MCF 10A (cell line): ENCODE measurements around the gene ARHGAP22. TPM values are rescaled to one million over a fixed set of nuclear protein-coding genes. Genes with fewer than 3 reads are reported as not detected.

Experiments
- BruUV-seq: library from RNA; stranded (reverse); fragments of 400-500 nt; replicated peaks from 2 replicates; lab custom pipeline; 2021; lab: Mats Ljungman, UMichigan
- CTCF ChIA-PET: fragments of 300-600 bp; sonication (Branson Sonifier 250); formaldehyde crosslinking; extraction: SDS; loops from one replicate; lab custom pipeline; 2021; ENCODE audit warnings: antibody characterized with exemption, inconsistent platforms; lab: Yijun Ruan, JAX
- POLR2A ChIA-PET: fragments of 300-600, 350-650 bp; sonication (Branson Sonifier 250); formaldehyde crosslinking; extraction: SDS; loops from one replicate; lab custom pipeline; 2020; ENCODE audit warnings: antibody characterized with exemption, inconsistent platforms; lab: Yijun Ruan, JAX
- DNase-seq: peaks from one replicate; pipeline ENCODE4 v3.0.0-alpha.2; 2018; ENCODE audit not compliant: unreplicated experiment
- H3K27ac Mint-ChIP-seq: one replicate; pipeline ENCODE4 v1.8.0; 2022; ENCODE audit warnings: mild to moderate bottlenecking, low read depth, mixed read lengths; ENCODE audit not compliant: unreplicated experiment
- H3K27me3 Mint-ChIP-seq: one replicate; pipeline ENCODE4 v1.8.0; 2022; ENCODE audit warnings: mixed read lengths; ENCODE audit not compliant: insufficient read depth, unreplicated experiment
- H3K36me3 Mint-ChIP-seq: one replicate; pipeline ENCODE4 v1.8.0; 2022; ENCODE audit warnings: mild to moderate bottlenecking, moderate library complexity, mixed read lengths; ENCODE audit not compliant: insufficient read depth, unreplicated experiment
- H3K4me1 Mint-ChIP-seq: one replicate; pipeline ENCODE4 v1.8.0; 2022; ENCODE audit warnings: mixed read lengths; ENCODE audit not compliant: insufficient read depth, unreplicated experiment
- H3K4me3 Mint-ChIP-seq: one replicate; pipeline ENCODE4 v1.8.0; 2022; ENCODE audit warnings: mild to moderate bottlenecking, moderate library complexity, mixed read lengths; ENCODE audit not compliant: unreplicated experiment
- H3K9me3 Mint-ChIP-seq: one replicate; pipeline ENCODE4 v1.8.0; 2022; ENCODE audit warnings: mixed read lengths; ENCODE audit not compliant: unreplicated experiment
- CTCF ChIP-seq: fragments of 200-600 bp; IDR thresholded peaks from one replicate; pipeline ENCODE4 v1.8.0; 2022; ENCODE audit warnings: antibody characterized with exemption, mild to moderate bottlenecking; ENCODE audit not compliant: unreplicated experiment
- intact Hi-C: fragments of 100-400 bp; cut with micrococcal nuclease; formaldehyde crosslinking; loops from 2 replicates; pipeline ENCODE4 v1.14.1; 2022
- total RNA-seq: library from RNA; stranded (reverse); gene quantifications from 2 replicates; pipeline ENCODE4 v1.2.3, GENCODE V29; 2022

The ARHGAP22 gene
- total RNA-seq, 1 experiment from 2014 or later = 6.3 TPM

- CTCF ChIA-PET = interaction anchor here (0.6 to 3.0 kb wide), 5 partner anchors 14 to 88 kb away, joined by 3 to 18 read pairs (median 4); no protein-coding TSS in a partner anchor
- intact Hi-C loops = no loop called here
- no peak overlapping the region for H3K4me3 Mint-ChIP-seq
These were observed 32.0 kb upstream of the ARHGAP22 start for GRCh38 chr10:48636901-48637300.

GRCh38 chr10:48636231-48636630 is 31.4 kb upstream of the ARHGAP22 start:
- POLR2A ChIA-PET = no interaction called here
- CTCF ChIA-PET = interaction anchor here (0.6 to 1.9 kb wide), 5 partner anchors 13 to 817 kb away, joined by 3 to 9 read pairs (median 3); no protein-coding TSS in a partner anchor
- TF ChIP-seq CTCF = no peak
- H3K4me3 Mint-ChIP-seq = no peak overlapping the region
- intact Hi-C loops = no loop called here
- H3K9me3 Mint-ChIP-seq = peaks cover 26% of the 10 kb centered on the region
- no TSS peak for BruUV-seq
- H3K36me3 Mint-ChIP-seq = no peaks in the 10 kb centered on the region
- DNase-seq = no peak
- H3K27me3 Mint-ChIP-seq = peaks cover 14% of the 10 kb centered on the region
- H3K4me1 Mint-ChIP-seq = no peaks in the 10 kb centered on the region
- H3K27ac Mint-ChIP-seq = no peak overlapping the region

More at GRCh38 chr10:48636901-48637300, 32.0 kb upstream of the ARHGAP22 start:
- TF ChIP-seq CTCF = no peak
- DNase-seq = no peak
- Mint-ChIP-seq H3K36me3 (no peaks in the 10 kb centered on the region), H3K9me3 (peaks cover 26% of the 10 kb centered on the region), H3K4me1 (no peaks in the 10 kb centered on the region), H3K27ac (no peak overlapping the region), H3K27me3 (peaks cover 14% of the 10 kb centered on the region)
- POLR2A ChIA-PET = interaction anchor here (0.7 kb wide), 1 partner anchor 113 kb away, joined by 3 read pairs; no protein-coding TSS in a partner anchor
- no TSS peak for BruUV-seq

DNA sequence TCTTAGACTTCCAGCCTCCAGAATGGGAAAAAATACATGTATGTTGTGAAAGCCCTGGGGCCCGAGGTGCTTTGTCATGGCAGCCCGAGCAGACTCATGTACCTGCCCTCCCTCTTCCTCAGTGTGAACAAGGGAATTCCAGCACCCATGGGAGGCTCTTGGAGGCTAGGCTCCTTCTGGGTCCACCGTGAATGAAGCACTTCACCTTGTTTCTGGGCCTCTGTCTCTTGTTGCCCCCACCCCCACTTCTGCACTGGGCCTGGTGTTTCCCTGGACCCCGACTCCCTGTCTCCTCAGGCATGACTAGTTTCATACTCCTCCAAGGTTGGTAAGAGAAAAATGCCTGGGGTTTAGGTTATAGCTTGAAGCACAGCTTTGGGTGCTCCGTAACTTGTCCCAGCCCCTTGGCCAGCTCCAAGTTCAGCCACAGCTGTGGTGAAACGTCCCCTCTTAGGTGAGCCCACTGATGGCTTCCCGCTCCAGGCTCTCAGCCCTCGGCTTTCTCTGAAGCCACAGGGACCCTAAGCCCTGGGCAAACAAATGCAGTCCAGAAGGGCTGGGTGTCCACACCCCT is 30.2 kb upstream of the ARHGAP22 start:
- Mint-ChIP-seq H3K4me1 (no peaks in the 10 kb centered on the region), H3K4me3 (no peak overlapping the region), H3K27ac (no peak overlapping the region), H3K36me3 (no peaks in the 10 kb centered on the region), H3K27me3 (peaks cover 14% of the 10 kb centered on the region), H3K9me3 (peaks cover 21% of the 10 kb centered on the region)
- DNase-seq = no peak
- ChIA-PET POLR2A (no interaction called here), CTCF (interaction anchor here (0.6 to 1.9 kb wide), 3 partner anchors 20 to 70 kb away, joined by 4 to 9 read pairs (median 9); no protein-coding TSS in a partner anchor)
- no TSS peak for BruUV-seq
- intact Hi-C loops = no loop called here
- no peak for TF ChIP-seq CTCF

DNA sequence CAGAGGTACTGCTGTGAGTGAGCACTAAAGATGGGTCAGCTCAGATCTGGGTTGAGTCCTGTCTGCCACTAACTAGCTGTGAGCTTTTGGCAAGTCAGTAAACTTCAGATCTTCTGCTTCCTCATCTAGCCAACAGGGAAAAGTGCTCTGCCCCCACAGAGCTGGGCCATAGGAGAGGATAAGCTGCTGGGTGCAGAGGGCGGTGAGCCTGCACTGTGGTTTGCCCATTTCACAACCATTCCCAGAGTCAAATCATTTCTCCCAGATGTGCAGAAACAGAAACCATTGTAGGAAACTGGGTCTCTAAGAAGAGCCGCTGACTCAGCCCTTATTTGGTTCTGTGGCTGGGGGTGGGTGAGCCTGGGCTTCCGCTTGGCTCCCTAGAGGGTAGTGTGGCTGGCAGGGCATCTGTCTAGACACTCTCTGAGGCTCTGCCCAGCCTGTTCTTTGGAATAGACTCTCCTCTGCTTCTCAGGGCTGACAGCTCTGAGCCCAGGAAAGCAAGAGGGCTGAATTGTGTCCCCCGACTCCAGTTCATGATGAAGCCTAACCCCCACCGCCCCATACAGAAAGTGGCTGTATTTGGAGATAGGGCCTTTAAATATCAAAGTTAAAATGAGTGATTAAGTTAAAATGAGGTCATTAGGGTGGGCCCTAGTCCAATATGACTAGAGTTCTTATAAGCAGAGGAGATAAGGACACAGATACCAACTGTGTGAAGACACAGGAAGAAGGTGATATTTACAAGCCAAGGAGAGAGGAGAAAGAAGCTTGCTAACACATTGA is 29.5 kb upstream of the ARHGAP22 start:
- Mint-ChIP-seq H3K36me3 (no peaks in the 10 kb centered on the region), H3K27me3 (peaks cover 14% of the 10 kb centered on the region), H3K4me1 (no peaks in the 10 kb centered on the region), H3K4me3 (no peak overlapping the region), H3K27ac (no peak overlapping the region), H3K9me3 (peaks cover 14% of the 10 kb centered on the region)
- no TSS peak for BruUV-seq
- no peak for TF ChIP-seq CTCF
- intact Hi-C loops = no loop called here
- ChIA-PET CTCF (interaction anchor here (1.2 to 1.9 kb wide), 2 partner anchors 19 to 27 kb away, joined by 4 to 9 read pairs; no protein-coding TSS in a partner anchor), POLR2A (no interaction called here)
- DNase-seq = peak; percentile 74
